HL-60 (cell line): ENCODE data around the gene UBE2D3.

Experiments used
- POLR2AphosphoS5 ChIP-seq: IDR thresholded peaks from 2 replicates; pipeline ENCODE4 v1.6.1; 2012; ENCODE audit warnings: low read depth
- TF ChIP-seq, protein P1 (sequence below): IDR thresholded peaks from one replicate; pipeline ENCODE4 v1.5.1; 2011; ENCODE audit warnings: low read length, control low read depth, inconsistent platforms; ENCODE audit not compliant: insufficient read depth

DNA sequence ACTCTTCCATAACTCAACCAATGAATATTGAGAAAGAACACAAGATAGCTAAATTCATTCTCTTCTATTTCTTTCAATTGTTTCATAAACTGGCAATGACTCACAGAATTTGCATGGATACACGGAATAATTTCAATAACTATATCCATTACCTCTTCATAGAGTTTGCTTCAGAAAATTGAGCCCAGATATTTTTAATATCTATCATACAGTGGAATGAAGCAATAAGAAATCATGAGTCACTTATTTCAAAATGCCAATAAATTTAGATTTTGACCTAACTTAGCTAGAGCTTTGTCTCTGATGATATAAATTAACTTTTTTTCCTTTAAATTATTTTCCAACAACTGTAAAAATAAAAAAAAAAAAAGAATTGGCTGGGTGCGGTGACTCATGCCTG is 44.3 kb downstream of the UBE2D3 start:
- TF ChIP-seq, protein P1, sequence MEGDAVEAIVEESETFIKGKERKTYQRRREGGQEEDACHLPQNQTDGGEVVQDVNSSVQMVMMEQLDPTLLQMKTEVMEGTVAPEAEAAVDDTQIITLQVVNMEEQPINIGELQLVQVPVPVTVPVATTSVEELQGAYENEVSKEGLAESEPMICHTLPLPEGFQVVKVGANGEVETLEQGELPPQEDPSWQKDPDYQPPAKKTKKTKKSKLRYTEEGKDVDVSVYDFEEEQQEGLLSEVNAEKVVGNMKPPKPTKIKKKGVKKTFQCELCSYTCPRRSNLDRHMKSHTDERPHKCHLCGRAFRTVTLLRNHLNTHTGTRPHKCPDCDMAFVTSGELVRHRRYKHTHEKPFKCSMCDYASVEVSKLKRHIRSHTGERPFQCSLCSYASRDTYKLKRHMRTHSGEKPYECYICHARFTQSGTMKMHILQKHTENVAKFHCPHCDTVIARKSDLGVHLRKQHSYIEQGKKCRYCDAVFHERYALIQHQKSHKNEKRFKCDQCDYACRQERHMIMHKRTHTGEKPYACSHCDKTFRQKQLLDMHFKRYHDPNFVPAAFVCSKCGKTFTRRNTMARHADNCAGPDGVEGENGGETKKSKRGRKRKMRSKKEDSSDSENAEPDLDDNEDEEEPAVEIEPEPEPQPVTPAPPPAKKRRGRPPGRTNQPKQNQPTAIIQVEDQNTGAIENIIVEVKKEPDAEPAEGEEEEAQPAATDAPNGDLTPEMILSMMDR, result no peak
- no peak for TF ChIP-seq POLR2AphosphoS5
